Activated naive CD8-positive, alpha-beta T cell treated with anti-CD3 and anti-CD28 coated beads, Interleukin-2, amount 50 U/mL, for 16 hours (primary cell): ENCODE data around the gene PTPRN.

Experiments used
- DNase-seq: peaks from one replicate; pipeline ENCODE4 v3.0.0-alpha.2; 2020; ENCODE audit warnings: low read depth, low spot score

The PTPRN gene

DNA sequence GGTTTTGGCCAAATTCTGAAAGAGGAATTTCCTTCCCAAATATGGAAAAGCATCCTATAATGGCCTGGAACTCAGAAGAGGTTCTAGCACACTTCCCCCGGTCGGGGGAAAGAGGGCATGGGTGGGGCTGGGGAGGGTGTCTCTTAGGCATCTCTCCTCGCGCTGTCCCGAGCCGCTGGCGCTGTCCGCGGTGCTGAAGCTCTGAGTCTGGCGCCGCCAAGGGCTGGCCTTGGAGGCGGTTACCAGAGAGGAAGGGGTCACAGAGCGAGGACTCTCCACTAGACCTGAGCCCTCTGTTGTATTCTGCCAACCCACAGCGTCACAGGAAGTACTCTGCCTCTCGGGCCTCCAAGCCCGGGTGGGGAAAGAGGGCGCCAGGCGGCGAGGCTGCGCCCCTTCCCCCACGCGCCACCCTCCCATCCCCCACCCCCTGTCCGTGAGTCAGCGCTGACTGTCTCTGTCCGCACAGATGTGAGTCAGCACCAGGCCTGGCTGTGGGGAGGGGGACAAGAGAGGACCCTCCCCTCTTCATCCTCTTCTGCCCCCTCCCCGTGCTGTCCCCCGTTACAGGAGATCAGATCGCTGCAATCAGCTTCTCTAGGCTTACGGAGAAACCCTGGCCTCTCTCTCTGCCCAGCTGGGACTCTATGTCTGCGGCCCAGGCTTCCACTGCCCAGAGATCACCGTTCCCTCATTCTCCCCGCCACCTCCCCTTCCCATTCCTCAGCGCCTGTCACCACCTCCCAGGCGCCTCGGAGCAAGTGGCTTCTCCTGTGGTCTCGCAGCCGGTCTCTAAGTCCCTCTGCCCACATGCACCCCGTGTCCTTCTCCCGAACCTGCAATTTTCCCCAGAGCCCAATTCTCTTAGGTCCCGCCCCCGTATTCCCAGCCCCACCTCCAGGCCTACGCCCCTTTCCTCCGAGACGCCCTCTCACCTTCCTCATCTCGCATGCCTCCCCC lies 779 bp downstream of the PTPRN start:
- peak; percentile 17 for DNase-seq

DNA sequence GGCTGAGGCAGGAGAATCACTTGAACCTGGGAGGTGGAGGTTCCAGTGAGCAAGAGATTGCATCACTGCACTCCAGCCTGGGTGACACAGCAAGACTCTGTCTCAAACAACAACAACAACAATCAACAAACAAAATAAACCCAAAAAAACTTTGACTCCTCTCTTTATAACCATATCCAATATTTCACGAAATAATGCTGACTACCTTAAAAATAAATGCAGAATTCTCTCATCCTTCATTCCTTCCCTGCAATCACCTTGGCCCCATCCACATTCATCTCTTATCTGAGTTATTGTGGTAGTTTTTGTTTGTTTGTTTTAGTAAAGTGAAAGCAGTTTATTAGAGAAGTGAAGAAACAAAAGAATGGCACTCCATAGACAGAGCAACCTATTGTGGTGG lies 3.2 kb downstream of the PTPRN start:
- DNase-seq: no peak

DNA sequence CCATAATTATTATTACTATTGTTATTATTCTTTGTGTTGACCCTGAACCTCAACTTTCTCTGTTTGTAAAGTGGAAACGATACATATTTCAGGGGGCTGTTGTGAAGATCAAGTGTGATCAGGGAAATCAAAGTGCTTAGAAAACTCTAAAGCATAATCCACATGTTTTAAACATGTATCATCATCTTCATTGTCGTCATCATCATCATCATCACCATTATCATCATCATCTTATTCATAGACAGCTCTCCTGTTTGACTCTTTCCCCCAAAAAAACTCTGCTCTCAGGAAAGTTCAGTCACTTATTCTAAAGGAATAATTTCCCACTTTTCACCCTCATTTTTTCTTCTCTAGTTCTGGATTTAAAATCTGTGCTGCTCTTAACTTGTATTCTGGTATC lies 5.0 kb downstream of the PTPRN start:
- no peak for DNase-seq

DNA sequence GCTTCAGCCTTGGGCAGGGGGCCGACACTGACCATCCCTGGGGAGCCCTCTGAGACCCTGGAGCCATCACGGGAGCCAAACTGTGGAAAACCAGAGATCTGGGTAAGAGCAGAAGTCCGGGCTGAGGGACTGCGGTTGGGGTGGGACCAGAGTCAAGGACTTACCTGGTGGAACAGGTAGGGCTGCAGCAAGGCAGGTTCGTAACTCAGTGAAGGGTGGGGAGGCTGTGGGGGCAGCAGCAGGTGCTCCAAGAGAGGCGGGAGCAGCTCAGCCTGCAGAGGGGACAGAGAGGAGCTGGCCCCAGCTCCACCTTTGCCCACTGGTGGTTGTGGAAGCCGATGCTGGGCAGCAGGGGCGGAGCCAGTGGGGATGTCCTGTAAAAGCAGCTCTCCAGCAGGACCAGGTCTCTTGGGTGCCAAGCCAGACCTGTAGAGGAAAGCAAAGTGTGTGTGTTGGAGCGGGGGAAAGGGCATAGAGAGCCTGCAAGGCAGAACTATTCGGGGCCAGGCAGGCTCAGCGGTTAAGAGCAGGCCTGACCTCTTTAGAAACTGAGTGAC lies 6.7 kb downstream of the PTPRN start:
- no peak for DNase-seq

DNA sequence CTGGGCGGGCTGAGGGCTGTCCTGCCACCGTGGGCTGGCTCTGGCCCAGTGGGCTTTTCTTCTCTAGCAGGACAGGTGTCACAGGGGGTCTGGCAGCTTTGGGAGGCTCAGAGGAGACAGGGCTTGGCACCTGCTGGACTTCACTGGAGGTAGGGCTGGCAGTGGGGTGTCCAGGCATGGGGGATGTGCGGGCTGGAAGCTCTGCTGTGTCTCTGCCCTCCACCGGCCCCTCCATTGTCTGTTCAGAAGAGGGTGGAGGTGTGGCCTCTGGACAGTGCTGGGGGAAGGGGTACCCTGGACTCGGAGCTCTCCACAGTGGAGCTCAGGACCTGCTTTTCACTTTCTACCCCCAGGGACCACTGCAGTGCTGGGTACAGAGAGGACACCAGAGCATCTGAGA lies 9.2 kb downstream of the PTPRN start:
- no peak for DNase-seq

DNA sequence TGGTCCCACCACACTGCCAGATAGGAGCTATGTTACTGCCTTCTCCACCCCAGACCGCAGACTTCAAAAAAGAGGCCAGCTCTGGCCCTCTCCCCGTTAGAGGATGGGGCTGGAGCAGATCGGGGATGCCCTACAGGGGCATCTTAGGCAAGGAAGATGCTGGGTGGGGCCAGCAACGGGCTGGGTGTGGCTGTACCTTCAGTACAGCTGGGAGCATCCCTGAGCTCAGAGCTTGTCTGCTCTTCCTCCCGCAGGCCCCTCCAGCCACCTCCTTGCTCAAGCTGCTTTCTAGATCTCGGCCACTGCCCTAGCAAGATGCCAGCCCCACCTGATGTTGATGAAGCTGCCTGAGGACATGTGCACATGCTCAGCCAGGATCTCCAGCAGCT lies 9.8 kb downstream of the PTPRN start:
- no peak for DNase-seq

DNA sequence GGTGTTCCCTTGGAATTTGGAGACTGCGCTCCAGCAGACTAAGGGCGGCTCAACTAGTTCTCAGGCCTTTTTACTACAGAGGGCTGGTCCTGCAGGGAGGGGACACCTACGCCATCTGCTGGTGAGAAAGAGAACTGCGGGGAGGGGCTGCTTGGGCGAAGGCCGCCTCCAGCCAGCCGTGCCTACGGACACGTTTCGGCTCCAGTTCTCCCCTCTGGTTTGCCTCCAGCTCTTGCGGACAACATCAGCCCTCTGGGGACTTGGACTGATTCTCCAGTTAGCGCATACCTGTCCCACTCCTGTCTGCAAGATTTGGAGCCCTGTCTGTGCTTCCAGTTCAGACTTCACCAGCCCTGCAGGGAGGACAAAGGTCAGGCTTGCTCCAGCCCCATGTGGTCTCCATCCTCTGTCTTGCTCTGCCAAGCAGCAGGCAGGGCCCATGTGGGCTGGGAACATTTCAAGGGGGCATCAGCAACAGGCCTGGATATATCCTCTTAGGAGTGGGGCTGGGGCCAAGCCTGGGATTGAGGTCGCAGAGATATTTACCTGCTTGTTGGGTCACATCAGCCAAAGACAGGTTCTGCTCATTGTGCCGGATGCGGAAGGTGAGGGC lies 10.3 kb downstream of the PTPRN start:
- peak; percentile 85 for DNase-seq

DNA sequence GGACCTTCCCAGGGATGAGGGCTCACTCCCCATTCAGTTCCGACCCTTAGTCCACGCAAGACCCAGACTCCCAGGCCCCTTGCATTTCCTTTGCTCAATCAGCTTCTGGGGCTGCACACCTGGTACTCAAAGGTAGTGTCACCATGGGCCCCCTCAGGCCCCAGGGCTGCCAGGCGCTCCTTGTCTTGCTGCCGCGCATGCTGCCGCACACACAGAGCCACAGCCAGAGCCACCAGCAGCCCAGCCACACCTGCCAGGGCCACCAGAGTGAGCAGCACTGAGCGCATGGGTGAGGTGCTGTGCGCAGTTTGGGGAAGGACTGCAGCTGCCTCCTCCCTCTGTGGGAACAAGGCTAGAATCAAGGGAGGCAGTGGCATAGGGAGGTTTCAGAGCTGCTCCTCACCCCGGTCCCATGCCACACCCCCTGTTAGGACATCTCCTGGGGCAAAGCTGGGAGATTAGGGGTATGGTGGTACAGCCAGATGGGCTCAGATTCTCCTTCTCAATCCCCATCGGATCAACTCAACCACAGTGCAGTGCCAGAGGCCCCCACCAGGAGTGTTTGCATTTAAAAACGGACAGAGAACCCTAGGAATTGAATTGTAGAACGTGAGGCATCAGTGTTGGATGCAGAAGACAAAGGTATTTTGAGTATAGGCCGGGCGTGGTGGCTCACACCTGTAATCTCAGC lies 11.3 kb downstream of the PTPRN start:
- no peak for DNase-seq

DNA sequence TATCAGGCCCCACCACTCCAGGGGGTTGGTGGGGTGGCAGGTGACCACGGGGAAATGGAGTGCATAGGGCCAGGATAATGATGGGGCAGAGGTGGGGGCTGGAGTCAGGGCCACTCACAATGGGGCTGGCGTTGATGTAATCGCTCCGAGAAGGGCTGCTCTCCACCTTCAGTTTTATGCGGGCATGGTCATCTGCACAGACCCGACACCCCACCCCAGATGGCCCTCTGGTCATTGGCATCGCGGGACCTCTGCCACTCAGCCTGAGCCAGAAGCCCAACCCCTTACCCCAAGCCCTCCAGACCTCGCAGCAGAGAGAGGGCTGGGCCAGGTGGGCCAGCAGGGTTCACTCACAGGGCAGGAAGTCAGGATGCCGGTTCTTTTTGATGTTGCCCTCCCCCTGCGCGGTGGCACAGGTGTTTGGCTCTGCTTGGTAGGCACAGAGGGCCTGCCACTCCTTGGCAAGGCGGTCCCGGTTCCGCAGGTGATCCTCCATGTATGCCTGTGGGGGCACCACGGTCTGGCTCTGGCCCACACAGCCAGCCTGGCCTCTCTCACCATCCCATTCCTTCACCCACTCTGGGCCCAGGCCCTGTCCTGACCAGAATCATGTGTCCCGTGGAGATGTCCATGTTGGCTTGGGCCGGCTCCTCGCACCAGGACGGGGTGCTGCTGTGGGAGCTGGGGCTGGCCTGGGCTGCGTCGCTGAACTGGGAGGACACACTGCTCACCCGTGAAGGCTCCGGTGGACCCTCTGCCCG lies 12.4 kb downstream of the PTPRN start:
- DNase-seq: no peak

DNA sequence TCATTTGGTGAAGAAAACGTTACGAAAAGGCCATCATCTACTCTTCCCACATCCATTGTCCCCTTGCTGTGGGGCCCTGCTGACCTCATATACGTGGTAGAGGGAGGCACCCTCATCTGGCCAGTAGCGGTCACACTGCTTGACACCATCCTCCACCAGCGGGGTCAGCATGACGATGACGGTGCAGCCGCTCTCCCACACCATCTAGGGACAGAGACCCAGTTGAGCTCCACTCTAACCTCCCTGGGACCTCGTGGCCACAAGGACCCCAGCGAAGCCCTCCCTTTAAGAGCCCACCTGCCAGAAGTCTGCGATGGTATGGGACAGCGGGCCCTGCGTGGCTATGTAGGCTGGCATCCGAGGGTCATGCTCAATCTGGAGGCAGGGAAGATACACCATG lies 13.1 kb downstream of the PTPRN start:
- no peak for DNase-seq

DNA sequence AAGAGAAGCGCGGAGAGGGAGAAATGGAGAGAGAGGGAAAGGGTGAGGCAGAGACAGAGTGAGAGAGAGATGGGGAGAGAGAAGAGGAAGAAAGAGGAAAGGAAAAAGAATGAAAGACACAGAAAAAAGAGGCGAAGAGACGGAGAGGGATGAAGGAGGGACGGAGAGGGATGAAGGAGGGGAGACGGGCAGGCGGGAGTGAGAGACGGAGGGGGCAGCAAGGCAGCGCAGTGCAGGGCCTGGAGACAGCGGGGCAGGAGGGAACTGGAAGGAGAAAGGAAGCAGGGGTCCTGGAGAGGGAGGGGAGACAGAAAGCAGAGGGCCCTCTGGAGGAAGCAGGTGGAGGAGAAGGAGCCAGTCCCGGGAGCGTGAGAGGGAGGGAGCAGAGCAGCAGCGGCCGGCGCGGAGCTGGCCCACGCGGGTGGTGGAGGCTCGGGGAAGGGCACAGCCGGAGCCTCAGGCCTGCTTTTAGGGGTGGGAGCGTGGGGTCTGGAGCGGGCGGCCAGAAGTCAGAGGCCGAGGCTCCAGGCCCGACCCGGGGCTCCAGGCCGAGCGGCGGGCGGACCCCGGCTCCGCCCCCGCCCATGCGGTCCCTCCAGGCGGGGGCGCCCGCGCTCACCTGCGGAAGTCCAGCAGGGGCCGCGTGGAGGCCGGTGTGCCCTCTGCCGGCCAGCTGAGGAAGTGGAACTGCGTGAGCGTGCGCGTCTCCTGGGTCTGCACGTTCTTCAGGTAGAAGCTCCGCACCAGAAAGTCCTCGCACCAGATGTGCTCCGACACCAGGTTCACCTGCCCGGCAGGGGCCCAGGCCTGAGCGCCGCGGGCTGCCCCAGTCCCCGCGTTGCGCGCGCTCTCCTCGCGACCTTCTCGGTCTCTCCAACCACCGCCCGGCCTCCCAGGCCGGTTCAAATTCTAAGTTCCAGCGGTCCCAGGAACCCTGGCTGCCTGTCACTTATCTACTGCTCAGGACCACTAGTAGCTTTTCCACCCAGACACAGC lies 14.5 kb downstream of the PTPRN start:
- DNase-seq: peak; percentile 76

DNA sequence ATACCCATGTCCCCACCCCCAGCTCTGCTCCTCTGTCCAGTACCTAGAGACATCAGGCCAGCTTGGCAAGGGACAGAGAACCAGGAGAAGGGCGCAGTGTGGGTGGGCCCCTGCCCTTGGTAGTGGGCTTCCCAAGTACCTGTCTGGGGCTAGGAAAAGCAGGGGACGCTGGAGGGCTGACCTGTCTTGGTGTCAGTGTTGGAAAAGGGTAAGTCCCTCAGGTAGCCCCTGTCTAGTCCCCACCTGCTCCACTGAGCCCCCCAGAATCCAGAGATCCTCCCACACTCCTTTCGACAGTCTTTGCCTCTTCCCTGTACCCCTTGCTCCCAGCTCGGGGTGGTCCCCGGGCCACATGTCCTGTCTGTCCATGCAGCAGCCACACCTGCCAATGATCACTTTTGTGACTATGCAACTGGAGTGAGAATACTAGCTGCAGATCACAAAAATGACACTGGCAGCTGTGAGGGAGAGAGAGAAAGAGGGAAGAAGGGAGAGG lies 15.4 kb downstream of the PTPRN start:
- DNase-seq: no peak

DNA sequence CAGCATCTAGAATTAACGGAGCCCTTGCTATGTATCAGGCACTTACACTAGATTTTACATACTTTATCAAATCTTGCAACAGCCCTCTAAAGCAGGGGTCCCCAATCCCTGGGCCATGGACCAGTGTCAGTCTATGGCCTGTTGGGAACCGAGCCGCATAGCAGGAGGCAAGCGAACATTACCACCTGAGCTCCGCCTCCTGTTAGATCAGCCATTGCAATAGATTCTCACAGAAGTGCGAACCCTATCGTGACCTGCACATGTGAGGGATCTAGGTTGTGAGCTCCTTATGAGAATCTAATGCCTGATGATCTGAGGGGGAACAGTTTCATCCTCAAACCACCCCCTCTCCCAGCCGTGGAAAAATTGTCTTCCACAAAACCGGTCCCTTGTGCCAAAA lies 16.6 kb downstream of the PTPRN start:
- DNase-seq: no peak

DNA sequence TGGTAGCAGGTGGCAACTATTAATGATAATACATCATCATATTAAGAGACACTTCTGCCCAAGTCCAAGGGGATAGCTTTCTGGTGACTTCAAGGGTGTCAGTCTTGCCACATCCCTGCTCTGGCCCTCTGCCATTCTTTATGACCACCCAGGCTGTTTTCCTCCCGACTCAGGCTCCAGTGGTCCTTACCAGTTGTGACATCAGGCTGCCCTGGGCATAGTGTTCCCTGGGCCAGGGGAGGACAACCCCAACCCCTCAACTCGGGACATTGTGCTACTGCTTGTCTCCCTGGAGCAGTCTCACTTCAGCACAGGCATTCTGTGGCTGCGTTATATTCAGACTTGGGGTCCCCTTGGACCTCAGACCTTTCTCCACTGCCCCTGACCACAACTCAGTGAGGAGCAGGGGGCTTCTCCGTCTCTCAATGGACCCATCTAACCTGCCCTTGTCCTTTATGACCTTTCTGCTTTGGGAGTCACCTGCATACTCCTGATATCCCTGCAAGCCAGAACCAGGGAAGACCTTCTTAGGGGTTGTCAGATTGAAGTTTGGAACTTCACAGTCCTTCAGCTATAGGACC lies 17.2 kb downstream of the PTPRN start:
- DNase-seq: no peak

DNA sequence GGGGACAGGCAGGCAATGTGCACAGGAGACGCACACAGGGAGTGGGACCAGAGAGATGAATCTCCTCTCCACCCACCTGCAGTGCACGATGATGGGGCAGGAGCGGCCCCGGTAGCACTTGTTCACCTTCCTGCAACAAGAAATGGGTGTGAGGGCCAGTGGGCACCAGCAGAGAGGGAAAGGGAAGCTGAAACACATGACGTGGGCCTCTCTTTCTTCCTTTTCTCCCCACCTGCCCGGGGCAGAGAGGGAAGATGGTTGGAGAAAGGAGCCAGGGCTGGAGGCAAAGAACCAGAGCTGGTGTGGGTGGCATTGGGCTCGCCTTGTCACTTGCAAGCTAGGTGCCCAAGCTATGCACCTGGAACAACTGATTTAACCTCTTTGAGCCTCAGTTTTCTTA lies 17.8 kb downstream of the PTPRN start:
- no peak for DNase-seq

DNA sequence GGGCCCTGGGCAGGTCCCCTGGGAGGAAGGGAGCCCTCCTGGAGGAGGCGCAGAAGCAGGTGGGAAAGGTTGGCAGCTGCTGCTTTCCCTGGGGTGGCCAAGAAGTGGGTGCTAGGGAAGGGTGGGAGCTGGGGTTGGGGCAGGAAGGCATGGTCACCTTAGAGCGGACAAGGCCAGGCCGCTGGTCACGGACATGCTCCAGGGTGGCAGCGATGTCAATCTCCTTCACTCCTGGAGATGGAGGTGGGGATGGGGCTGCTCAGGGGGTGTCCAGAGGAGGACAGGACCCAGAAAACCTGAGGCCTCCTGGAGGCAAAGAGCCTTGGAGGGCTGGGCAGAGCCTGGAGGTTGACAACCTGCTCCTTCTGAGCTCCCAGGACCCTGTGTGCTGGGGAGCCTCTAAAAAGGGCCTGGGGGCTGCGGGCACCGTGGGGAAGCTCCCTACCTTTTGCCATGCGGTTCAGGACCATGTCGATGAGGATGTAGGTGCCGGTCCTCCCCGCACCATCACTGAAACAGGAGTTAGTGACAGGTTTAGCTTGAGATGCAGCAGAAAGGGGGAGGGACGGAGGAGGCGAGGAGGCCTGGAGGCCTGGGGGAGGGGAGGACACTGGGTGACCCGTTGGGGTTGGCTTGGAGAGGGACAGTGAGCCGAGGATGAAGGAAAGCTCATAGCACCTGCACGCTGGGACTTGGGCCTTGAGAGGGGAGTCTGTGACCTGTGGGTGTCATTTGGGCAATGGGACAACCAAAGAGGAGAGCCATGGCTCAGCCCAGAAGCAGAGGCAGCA lies 18.6 kb downstream of the PTPRN start:
- DNase-seq: no peak

DNA sequence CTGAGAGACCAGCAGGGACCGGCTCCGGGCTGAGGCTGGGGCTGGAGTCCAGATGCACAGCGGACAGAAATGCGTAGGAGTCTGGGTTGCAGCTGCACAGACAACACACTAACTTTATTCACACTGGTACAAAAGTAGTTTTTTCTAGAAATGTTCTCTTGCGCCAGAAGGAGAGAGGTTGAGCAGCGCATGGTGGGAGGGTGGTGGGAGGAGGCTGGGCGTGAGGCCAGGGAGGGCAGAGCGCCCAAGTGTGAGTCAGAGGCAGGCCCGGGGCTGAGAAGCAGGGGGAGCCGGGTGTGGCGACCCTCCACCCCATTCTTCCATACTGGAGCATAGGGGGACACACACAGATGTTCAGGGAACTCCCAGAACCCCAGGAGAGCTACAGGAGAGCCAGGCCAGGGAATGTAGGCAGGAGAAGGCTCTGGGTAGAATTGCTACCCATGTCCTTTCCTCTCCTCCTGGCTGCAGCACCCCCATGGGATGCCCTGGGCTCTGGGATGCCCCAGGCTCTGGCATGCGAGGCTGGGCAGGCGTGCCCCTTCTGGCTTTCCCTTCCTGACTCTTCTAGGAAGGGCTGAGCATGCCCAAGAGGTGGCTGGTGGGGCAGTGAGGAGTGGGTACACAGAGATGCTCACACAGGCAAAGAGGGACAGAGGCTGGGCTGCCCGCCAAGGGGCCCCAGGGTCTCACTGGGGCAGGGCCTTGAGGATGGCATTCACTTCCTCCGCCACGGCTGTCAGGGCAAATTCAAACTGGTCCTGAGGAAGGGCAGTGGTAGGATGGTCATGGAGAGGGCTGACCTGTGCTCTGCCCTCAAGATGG lies 19.5 kb downstream of the PTPRN start:
- no peak for DNase-seq

DNA sequence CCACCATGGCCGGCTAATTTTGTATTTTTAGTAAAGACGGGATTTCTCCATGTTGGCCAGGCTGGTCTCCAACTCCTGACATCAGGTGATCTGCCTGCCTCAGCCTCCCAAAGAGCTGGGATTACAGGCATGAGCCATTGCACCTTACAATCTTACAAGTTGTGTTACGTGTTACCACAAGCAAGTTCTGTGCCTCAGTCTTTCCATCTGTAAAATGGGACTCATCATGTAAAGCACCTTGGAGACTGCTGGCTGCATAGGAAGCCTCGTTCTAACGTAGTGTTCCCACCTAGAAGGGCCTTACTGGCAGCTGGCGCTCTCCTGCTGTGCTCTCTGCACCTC lies 20.0 kb downstream of the PTPRN start:
- DNase-seq: no peak
